HG03039 (cell line): ENCODE data around the gene DHRS4L2.
A peak's percentile ranks its signal among the peaks of the same experiment; 100 is the strongest.
"Not testable (repeated sequence)": the region's sequence is repeated elsewhere in the genome, so short reads cannot be mapped to it uniquely, and the experiment has no call there.

Source experiments
- ATAC-seq: cut with Tn5 transposase; IDR thresholded peaks from one replicate; pipeline ENCODE4 v1.9.1; 2021; ENCODE audit warnings: mild to moderate bottlenecking, moderate library complexity; ENCODE audit not compliant: unreplicated experiment

DHRS4L2 gene

DNA sequence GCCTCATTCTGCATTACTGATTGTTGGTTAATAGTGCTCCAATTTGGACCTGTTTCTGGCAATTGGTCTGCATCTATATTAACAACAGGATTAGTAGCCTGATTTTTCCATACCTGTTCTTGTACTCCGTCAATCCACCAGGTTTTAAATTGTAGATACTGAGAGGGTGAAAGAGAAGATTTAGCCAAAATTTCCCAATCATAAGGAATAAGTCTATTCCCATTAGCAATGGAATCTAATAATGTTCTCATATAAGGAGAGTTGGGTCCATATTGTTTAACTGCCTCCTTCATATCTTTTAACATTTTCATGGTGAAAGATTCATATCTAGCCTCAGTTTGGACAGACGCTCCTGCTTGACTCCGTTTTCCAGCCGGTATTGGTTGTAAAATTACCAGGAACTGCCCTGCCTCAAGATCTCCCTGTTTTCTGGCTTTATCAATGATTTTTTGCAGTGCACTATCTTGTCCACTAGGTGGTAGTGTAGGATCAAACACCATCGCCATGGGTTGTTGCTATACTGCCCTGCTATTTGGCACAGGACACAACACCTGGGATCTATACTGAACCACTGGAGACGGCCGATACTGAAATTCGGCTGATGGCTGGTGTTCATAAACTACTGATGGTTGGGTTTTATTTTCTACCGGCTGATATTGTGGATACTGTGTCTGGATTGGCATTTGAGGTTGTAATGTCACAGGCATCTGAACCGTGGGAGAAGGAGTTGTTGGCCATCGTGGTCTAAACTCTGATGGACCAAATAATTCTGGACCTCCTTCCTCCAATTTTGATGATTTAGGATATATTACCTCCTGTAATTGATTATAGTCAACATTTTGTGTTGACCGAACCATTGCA lies 25.2 kb downstream of the DHRS4L2 start:
- ATAC-seq: no peak

DNA sequence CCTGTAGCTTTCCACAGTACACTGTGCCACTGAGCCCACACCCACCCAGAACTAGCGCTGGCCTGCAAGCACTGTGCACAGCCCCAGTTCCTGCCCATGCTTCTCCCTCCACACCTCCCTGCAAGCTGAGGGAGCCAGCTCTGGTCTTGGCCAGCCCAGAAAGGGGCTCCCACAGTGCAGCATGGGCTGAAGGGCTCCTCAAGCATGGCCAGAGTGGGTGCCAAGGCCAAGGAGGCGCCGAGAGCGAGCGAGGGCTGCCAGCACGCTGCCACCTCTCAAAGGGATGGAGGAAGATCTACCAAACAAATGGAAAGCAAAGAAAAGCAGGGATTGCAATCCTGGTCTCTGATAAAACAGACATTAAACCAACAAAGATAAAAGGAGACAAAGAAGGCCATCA lies 27.0 kb downstream of the DHRS4L2 start:
- not testable (repeated sequence) for ATAC-seq

DNA sequence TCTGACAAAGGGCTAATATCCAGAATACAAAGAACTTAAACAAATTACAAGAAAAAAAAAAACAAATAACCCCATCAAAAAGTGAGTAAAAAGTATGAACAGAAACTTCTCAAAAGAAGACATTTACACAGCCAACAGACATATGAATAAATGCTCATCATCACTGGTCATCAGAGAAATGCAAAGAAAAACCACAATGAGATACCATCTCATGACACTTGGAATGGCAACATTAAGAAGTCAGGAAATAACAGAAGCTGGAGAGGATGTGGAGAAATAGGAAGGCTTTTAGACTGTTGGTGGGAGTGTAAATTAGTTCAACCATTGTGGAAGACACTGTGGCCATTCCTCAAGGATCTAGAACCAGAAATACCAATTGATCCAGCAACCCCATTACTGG lies 30.2 kb downstream of the DHRS4L2 start:
- not testable (repeated sequence) for ATAC-seq

DNA sequence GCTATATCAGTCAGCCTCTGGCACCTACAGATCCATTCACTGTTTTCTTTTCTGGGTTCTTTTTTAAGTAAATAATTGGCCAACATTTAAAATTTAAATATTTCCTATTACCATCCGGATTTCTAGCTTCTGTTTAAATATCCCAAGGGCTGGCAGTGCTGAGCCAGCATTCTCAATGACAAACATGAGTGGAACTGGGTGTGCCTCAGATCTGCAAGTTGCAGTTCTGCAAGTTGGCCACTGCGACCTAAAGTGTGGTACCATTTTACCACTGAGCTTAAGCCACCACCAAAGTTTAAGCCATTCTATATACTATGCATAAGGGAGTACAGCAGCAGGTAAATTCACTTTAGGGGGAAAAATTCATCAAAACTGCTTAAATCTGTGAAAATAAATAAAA lies 31.2 kb downstream of the DHRS4L2 start:
- not testable (repeated sequence) for ATAC-seq

DNA sequence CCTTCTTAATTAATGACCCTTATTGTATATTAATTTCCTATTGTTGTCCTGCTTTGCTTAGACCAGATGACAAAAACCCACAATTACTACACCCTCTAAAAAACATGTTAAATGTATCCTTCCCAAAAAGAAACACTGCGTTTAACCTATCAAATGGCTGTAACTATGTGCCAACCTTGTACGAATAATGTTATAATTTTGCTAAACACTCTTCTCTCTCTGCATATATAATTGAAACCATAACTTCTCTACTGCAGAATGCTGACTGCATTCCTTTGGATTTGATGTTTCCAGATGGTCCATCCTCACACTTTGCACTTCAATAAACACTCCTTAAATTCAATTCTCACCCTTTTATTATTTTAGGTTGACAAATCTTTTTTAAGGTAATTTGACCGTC lies 31.8 kb downstream of the DHRS4L2 start:
- not testable (repeated sequence) for ATAC-seq

DNA sequence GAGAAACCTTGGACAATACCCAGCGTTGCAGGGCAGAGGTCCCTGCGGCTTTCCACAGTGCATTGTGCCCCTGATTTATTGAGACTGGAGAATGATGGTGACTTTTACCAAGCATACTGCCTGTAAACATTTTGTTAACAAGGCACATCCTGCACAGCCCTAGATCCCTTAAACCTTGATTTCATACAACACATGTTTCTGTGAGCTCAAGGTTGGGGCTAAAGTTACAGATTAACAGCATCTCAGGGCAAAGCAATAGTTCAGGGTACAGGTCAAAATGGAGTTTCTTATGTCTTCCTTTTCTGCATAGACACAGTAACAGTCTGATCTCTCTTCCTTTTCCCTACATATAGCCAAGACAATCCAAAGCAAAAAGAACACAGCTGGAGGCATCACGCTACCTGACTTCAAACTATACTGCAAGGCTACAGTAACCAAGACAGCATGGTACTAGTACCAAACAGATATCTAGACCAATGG lies 36.2 kb downstream of the DHRS4L2 start:
- not testable (repeated sequence) for ATAC-seq

DNA sequence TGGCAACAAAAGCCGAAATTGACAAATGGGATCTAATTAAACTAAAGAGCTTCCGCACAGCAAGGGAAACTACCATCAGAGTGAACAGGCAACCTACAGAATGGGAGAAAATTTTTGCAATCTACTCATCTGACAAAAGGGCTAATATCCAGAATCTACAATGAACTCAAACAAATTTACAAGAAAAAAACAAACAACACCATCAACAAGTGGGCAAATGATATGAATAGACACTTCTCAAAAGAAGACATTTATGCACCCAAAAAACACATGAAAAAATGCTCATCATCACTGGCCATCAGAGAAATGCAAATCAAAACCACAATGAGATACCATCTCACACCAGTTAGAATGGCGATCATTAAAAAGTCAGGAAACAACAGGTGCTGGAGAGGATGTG lies 41.0 kb downstream of the DHRS4L2 start:
- not testable (repeated sequence) for ATAC-seq

DNA sequence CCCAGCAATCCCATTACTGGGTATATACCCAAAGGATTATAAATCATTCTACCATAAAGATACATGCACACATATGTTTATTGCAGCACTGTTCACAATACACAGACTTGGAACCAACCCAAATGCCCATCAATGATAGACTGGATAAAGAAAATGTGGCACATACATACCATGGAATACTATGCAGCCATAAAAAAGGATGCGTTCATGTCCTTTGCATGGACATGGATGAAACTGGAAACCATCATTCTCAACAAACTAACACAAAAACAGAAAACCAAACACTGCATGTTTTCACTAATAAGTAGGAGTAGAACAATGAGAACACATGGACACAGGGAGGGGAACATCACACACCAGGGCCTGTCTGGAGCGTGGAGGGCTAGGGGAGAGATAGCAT lies 42.6 kb downstream of the DHRS4L2 start:
- not testable (repeated sequence) for ATAC-seq

DNA sequence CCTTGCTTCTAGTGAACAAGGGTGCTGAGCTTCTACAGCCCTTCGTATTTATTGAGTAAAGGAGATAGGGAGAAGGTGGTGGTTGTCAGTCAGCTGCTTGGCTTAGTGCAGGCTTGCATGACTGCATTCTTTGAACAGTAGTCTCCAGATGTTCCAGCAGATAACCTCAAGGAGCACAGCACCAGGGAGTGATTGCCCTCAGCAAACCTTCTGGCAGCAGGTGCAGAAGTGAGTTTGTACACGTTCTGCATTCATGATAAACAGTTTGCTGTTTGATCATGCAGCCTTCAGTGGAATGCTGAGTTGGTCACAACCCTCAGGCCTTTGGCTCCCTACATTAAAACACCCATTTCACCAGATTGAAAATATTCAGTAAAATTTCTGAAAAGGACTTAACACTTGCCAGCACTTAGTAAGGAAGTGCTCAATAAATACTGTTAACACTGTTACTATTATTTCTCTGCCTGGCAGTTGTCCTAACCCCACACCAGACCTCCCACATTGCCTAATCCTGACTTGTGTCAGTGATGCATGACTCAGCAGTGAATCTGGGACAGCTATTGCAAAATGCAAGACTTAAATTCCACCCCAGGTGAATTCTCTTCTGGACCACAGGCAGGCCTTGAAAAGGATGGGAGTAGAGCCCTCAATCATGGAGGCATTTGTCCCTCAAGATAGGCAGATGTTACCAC lies 44.1 kb downstream of the DHRS4L2 start:
- ATAC-seq: no peak

DNA sequence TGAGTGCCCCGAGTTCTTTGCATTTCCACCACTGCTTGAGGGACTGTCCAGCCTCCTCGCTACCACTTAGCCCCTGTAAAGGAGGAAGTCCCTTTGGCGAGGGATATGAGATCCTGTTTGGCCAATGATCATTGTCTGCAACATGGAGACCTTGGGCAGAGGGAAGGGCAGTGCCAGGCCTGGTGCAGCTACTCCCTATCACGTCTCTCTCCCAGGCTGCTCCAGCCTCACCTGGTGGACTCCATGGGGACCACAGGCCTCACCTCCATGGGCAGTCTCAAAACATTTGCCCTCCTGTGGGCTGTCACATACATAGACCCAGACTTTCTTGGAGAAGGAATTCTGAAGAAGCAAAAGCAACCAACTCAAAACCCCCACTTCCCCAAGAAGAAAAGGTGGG lies 47.0 kb downstream of the DHRS4L2 start:
- ATAC-seq: not testable (repeated sequence)

DNA sequence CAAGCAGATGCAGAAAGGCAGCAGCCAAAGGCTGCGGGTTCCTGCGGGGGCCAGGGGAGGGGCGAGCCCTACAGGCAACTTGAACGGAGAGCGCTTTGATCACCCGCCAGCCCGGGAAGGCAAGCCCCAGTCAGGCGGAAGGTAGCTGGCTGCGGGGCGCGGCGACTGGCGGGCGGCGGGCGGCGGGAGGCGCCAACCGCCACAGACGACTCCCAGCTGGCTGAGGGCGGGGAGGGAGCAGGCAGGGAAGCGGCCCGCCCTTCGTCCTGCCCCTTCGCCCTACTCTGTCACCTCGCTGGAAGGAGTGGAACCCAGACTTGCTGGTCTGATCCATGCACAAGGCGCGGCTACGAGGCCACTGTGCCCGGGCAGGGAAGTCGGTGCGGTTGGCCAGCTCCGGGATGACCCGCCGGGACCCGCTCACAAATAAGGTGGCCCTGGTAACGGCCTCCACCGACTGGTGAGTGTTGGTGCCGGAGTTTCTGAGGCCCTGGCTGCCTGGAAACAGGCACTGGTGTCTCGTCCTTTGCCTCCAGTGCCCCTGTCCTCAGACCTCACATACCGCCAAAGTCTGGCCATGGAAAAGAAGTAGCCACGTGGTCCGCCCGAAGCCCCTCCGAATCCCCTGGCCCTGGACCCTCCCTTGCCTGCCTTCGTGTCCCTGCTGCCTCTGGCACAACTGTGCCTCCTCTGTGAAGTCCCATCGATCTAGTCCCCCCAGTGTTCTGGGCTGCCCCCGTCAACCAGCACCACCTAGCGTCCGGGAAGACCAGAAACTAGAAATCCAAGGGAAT lies 47.6 kb downstream of the DHRS4L2 start:
- ATAC-seq: peak; percentile 61

DNA sequence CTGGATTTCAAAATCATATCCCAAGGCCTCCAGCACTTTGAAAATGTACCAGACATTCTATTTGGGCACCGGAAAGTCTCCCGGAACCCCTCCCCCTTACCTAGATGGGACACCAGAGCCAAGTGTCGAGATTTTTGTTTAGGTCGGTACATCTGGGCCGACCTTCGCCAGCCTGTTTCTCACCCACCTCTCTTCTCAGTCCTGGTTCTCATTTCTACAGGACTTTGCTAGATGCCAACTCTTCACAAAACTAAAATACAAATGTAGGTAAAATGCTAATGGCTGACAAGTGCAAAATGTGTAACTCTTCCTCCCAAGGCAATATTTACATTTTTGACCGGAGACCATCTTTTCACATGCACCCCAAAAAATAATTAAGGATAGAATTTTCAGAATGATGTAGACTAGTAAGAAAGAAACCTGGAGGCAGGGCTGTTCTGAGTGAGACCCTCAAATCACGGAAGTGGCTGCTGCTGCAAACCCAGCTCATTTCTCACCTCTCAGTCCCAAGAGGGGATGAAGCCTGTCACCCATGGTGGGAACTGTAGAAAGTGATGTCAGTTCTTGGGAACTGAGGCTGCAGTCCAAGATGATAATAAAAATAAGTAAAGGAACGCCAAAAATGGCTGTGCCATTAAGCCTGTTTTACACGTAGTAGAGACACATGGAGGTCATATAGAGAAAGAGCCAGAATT lies 48.4 kb downstream of the DHRS4L2 start:
- not testable (repeated sequence) for ATAC-seq

DNA sequence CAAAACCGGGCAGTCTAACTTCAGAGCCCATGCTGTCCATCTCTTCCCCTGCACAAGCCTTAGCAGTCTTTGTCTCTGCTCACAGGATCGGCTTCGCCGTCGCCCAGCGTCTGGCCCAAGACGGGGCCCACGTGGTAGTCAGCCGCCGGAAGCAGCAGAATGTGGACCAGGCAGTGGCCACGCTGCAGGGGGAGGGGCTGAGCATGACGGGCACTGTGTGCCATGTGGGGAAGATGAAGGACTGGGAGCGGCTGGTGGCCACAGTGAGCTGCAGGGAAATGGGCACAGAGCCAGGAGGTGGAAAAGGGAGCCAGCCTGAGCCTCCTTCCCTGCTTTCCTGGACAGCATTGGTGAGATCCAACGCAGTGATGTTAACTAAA lies 48.9 kb downstream of the DHRS4L2 start:
- ATAC-seq: no peak

DNA sequence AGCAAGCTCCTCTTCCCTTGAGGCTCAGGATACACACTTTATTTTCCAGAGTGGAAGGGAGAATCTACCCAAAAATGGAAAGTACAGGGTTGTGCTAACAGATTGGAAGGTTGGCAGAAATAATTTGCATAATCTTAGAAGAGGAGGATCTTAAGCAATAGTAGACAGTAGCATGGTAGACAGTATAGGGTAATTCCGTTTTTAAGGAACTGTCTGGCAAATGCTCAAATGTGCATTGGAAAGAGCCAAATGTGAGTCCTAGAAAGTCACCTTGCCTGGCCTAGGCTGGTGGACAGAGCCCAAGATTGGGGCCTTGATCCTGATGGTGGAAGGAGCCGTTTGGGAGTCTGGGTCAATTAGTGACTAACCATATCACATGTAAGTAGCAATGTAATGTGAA lies 50.0 kb downstream of the DHRS4L2 start:
- no peak for ATAC-seq

DNA sequence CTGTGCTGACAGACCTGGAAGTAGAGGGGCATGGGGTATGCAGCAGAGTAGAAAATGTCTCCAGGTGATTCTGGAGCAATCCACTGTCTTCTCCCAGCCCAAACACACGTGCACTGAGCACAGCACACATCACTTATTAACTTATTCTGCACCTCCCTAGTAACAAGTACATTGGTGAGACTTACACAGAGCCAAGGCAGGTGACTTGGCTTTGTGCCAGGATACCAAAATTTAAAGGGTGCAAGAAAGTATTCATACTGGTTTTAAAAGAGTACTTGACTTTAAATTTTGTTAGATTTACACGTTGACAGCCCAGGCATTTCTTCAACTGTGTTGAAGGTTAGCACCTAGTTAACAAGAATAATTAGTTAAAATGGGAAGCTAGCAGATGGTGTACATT lies 52.0 kb downstream of the DHRS4L2 start:
- no peak for ATAC-seq

DNA sequence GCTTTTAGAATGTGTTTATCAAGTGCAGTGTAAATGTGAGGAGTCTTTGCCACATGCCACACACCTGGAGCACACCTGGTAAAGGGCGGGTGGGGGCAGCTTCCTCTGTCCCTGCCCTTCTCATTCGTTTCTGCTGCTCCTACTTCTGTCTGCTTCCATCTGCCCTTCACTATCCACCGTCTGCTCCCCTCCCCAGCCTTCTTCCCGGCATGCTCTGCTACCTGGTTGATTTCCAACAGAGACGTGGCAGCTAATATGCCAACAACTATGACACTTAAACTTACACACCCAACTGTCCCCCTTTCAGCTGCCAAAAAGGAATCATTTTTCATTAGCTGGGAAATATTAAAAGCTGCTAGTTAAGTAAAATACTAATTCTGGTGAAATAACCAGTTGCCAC lies 54.0 kb downstream of the DHRS4L2 start:
- no peak for ATAC-seq

DNA sequence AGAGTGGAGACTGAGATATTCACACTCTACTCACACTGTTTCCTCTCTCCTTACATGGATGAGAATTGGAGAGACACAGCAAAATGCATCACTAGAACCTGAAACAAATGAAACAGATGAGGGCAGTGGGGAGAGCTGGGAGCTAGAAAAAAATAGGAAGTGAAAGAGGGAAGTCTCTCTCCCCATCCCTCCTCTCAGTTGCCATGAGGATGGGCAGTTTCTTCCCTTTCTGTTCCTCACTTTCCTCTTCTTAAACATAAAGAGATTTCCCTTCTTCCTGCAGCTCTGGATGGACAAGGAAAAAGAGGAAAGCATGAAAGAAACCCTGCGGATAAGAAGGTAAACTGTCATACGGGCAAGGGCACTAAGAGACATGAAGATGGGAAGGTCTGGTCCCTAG lies 60.3 kb downstream of the DHRS4L2 start:
- not testable (repeated sequence) for ATAC-seq

DNA sequence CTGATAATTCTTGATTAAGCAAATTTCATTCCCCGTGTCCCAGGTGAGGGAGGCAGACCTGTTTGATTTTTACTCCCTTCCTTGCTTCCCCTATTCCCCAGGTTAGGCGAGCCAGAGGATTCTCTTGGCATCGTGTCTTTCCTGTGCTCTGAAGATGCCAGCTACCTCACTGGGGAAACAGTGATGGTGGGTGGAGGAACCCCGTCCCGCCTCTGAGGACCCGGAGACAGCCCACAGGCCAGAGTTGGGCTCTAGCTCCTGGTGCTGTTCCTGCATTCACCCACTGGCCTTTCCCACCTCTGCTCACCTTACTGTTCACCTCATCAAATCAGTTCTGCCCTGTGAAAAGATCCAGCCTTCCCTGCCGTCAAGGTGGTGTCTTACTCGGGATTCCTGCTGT lies 62.0 kb downstream of the DHRS4L2 start:
- not testable (repeated sequence) for ATAC-seq

DNA sequence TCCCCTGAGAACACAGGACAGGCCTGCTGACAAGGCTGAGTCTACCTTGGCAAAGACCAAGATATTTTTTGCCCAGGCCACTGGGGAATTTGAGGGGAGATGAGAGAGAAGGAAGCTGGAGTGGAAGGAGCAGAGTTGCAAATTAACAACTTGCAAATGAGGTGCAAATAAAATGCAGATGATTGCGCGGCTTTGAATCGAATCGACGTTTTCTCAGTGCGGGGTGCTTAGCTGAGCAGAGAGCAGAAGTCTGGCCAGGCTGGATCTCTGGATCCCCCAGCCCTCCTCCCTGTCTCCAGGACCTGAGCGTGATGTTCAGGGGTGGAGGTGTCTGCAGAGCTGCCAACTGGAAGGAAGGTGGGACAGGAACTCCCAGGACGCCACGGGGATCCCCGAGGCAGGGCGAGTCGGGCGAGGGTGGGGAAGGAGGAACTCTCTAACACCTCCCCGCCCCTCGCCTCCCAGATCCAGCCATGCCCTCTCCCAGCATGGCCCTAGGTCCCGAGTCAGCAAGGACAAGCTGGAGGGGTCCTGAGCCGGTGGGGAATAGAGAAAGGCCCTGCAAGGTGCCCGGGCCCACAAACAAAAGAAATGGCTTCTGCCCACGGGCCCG lies 62.6 kb downstream of the DHRS4L2 start:
- no peak for ATAC-seq
